Loucy (cell line): ENCODE results near the gene UCP3.

Experiments
- CTCF ChIP-seq: fragments of 200-600 bp; sonication (generic); conservative IDR thresholded peaks from 2 replicates; pipeline ENCODE4 v1.5.1; 2014; ENCODE audit warnings: mild to moderate bottlenecking, antibody characterized with exemption, low read length
- EZH2phosphoT487 ChIP-seq: fragments of 200-600 bp; IDR thresholded peaks from 2 replicates; pipeline ENCODE4 v1.6.1; 2018; ENCODE audit warnings: antibody characterized with exemption, mild to moderate bottlenecking, moderate library complexity, borderline replicate concordance

GRCh38 chr11:73999581-74000306 lies 9.1 kb downstream of the UCP3 start:
- TF ChIP-seq CTCF (no peak), EZH2phosphoT487 (no peak)
